HUES64 (cell line): ENCODE results near the gene YWHAE.

ENCODE experiments used
- H3K27ac ChIP-seq: 2 replicates; pipeline ENCODE4 v1.7.0; 2013; ENCODE audit warnings: low read depth, low read length, inconsistent platforms
- H3K27me3 ChIP-seq: 2 replicates; pipeline ENCODE4 v1.6.1; 2013; ENCODE audit warnings: mild to moderate bottlenecking, low read length; ENCODE audit not compliant: insufficient read depth
- H3K36me3 ChIP-seq: 2 replicates; pipeline ENCODE4 v1.6.1; 2013; ENCODE audit warnings: mild to moderate bottlenecking, low read length; ENCODE audit not compliant: insufficient read depth
- H3K4me1 ChIP-seq: 2 replicates; pipeline ENCODE4 v1.6.1; 2013; ENCODE audit warnings: mild to moderate bottlenecking, low read length, moderate library complexity; ENCODE audit not compliant: insufficient read depth
- H3K4me3 ChIP-seq: 2 replicates; pipeline ENCODE4 v1.5.1; 2013; ENCODE audit warnings: mild to moderate bottlenecking, low read length, moderate library complexity
- H3K9ac ChIP-seq: 2 replicates; pipeline ENCODE4 v1.6.1; 2013; ENCODE audit warnings: mild to moderate bottlenecking, low read depth, low read length
- H3K9me3 ChIP-seq: 2 replicates; pipeline ENCODE4 v1.6.1; 2013; ENCODE audit warnings: low read depth, low read length; ENCODE audit not compliant: insufficient read depth
- WGBS: fragments of 150-250, 120-280 bp; methylation state at CpG from one replicate; pipeline ENCODE4 v1.1.7; 2013; ENCODE audit warnings: missing lambda C conversion rate; 5-methylcytosine and 5-hydroxymethylcytosine counted together

Gene YWHAE

DNA sequence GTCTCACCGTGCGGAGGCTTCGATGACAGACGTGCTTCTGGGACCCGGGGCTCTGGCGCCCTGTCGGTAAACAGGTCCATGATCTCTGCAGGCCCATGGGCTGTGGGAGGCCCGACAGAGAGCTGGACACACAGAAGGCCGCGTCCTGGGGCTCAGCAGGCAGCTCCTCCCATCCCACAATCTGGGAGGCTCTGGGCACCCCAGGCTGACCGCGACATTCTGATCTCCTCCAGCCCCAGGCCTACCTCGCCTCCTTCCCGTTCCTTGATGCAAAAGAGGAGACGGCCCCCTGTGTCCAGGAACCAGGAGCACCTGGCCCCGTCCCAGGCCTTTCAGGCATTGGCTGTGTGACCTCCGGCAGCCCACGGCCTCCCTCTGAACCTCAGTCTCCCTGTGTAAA, 97.3 kb downstream of the YWHAE start:
- Histone ChIP-seq H3K9ac (no peak overlapping the region), H3K4me3 (no peak overlapping the region)
- WGBS: 87% methylated on average over 18 of the region's 18 CpGs

DNA sequence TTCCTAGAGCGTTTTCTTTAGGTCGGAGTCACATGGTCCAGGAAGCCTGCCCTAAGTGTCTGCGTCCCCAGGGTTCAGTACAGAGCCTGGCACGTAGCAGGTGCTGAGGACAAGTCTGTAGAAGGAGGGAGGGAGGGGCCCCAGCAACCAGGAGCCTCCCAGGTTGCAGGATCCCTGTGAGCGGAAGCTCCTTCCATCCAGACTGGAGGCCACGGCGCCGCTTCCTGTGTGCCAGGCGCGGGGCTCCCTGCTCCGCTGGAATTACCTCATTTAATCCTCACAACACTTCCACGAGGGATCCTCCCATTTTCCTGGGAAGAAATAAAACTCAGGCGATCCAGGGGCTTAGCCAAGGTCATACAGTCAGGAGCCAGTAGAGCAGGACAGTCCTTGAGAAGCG, 98.5 kb downstream of the YWHAE start:
- Histone ChIP-seq H3K27me3 (peaks cover 12% of the 10 kb centered on the region; the same call in 1 of the 2 replicates), H3K9ac (no peak overlapping the region), H3K9me3 (no peaks in the 10 kb centered on the region), H3K4me3 (no peak overlapping the region), H3K36me3 (no peaks in the 10 kb centered on the region), H3K4me1 (peaks cover 9% of the 10 kb centered on the region; the same call in 1 of the 2 replicates), H3K27ac (no peak overlapping the region)
- 85% methylated on average over 14 of the region's 14 CpGs for WGBS

More for the DNA sequence above, 97.3 kb downstream of the YWHAE start:
- H3K4me1 ChIP-seq: peaks cover 9% of the 10 kb centered on the region; the same call in 1 of the 2 replicates
- no peak overlapping the region for H3K27ac ChIP-seq
- no peaks in the 10 kb centered on the region for H3K36me3 ChIP-seq
- peaks cover 12% of the 10 kb centered on the region; the same call in 1 of the 2 replicates for H3K27me3 ChIP-seq
- no peaks in the 10 kb centered on the region for H3K9me3 ChIP-seq

DNA sequence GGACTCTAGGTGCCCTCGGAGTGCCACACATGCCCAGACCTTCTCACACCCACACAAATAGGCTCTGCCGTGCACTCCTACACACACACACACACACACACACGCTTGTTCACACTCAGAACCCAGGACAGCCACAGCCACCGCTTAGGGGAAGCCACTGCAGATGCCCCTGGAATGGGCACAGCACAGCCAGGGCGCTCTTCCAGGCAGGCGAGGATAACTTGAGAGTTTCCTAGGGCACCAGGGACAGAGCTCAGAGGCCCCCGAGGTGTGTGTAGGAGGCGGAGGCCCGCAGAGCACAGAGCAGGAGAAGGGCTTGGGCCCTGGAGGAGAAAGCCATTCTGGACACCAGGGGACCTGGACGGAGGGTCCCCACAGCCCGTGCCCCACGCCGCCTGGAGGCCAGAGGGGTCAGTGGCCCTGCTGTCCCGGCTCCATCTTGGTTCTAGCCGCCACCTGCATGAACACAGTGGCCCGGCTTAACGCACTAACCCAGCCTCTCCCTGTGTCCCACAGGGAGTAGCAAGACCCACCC, 99.6 kb downstream of the YWHAE start:
- Histone ChIP-seq H3K27me3 (peaks cover 12% of the 10 kb centered on the region; the same call in 1 of the 2 replicates), H3K27ac (no peak overlapping the region)
- WGBS: 90% methylated on average over 17 of the region's 17 CpGs

DNA sequence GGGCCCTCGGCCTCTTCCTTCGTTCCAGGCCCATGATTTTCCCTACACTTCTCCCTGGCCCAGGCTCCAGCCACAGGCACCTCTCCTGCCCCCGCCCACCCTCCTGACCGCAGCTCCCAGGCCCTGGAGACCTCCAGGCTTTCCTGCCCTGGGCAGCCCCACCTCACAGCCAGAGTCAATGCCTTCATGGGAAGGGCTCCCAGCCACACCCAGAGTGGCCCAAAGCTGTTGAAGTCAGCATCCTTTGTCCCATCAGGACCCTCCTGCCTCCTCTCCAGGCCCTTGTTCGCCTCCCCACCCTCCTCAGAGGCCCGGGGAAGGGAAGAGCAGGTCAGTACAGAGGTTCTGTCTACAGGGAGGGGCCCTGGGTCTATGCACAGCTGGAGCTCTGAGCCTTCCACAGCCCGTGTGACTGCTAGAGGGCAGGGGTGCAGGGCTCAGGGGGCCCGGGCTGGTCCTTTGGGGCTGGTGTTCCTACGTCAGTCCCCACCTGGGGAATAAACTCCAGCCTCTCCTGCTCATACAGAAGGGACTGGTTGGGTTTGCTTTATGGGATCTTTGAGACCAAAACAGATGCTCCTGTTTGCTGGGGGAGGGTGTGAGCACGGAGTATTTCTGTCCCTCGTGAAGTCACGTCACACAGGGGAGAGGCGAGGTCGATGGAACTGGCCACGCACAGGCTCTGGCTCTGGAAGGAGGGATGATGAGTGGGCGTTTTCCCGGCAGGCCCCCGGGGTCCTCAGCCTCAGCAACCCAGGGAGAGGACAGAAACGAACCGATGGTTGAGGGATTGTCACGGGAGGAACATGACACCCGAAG, 100.3 kb downstream of the YWHAE start:
- 82% methylated on average over 22 of the region's 22 CpGs for WGBS
- H3K9ac ChIP-seq: no peak overlapping the region

More for the DNA sequence above, 99.6 kb downstream of the YWHAE start:
- peaks cover 9% of the 10 kb centered on the region; the same call in 1 of the 2 replicates for H3K4me1 ChIP-seq
- no peak overlapping the region for H3K4me3 ChIP-seq
- H3K9me3 ChIP-seq: no peaks in the 10 kb centered on the region
- no peak overlapping the region for H3K9ac ChIP-seq
- H3K36me3 ChIP-seq: no peaks in the 10 kb centered on the region

DNA sequence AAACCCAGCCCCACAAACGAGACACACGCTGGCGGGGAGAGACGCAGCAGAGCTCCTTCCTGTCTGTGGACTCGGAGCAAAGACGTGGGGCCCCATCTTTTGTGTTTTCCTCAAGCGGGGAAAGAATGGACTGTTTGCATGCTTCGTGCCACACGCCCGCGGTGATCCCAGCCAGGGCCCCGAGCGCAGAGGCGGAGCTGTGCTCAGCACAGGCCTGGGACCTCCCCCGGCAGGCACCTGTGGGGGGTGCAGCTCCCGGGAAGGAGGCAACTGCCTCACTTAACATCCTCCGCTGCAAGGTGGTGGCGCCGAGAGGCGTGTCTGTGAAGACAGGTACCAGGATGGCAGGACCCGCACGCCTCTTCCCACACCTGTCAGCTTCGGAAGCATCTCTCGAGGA, 101.4 kb downstream of the YWHAE start:
- H3K4me3 ChIP-seq: 0 out of 2 replicates have a peak overlapping the region, but pooled peaks have one; percentile 19
- H3K27me3 ChIP-seq: peaks cover 12% of the 10 kb centered on the region; the same call in 1 of the 2 replicates
- no peaks in the 10 kb centered on the region for H3K9me3 ChIP-seq
- H3K36me3 ChIP-seq: no peaks in the 10 kb centered on the region
- H3K4me1 ChIP-seq: peaks cover 9% of the 10 kb centered on the region; the same call in 1 of the 2 replicates
- H3K9ac ChIP-seq: no peak overlapping the region
- no peak overlapping the region for H3K27ac ChIP-seq
- WGBS: 23% methylated on average over 24 of the region's 24 CpGs

More for the DNA sequence above, 100.3 kb downstream of the YWHAE start:
- Histone ChIP-seq H3K4me1 (peaks cover 9% of the 10 kb centered on the region; the same call in 1 of the 2 replicates), H3K27ac (no peak overlapping the region), H3K9me3 (no peaks in the 10 kb centered on the region), H3K4me3 (no peak overlapping the region), H3K36me3 (no peaks in the 10 kb centered on the region), H3K27me3 (peaks cover 12% of the 10 kb centered on the region; the same call in 1 of the 2 replicates)
